ENCODE results near the gene EML6. TPM values are rescaled to one million over a fixed set of nuclear protein-coding genes. Genes with fewer than 3 reads are reported as not detected.

Gene EML6
- total and polyA plus RNA-seq, 2 experiments from 2014 or later = 2.7 to 6.2 TPM

DNA sequence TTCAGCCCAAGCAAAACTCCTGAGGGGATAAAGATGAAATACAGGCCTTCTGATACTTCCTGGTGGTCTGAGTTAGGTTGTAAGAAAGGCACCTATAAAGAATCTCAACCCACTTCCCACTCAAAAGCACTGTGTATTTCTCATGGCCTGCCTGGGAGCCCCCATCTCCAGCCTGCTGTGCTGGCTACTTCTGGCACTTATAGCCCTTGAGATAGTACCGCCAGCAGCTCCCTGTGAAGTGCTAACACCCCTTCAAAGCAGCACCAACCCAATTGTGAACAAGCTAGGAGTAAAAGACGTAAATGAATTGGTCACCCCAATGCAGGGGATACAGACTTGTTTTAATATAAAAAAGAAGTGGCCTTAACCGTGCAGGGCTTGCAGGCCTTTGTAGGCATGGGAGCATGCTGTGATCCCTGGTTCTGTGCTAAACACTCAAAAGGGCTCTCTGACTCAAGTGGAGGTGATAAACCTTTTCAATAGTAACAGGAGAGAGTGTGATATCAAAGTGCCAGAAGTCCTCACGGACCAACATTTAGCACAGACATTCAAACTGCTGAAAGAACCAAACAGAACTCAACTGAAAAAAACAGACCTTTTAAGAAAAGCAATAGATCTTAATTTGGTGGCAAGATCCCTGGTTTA lies 246.0 kb downstream of the EML6 start:
- TF ChIP-seq JUNB (IDR thresholded peaks at IDR 0.05; ENCODE audit: unreplicated experiment) (no peak), EZH2 (IDR thresholded peaks at IDR 0.05; ENCODE audit: low read depth, unreplicated experiment) (no peak), NANOG (IDR thresholded peaks at IDR 0.05; ENCODE audit: borderline replicate concordance) (no peak), ZNF331 (CRISPR knock-in tag; IDR thresholded peaks at IDR 0.05; ENCODE audit: low read depth) (no peak), CREB1 (CRISPR knock-in tag; IDR thresholded peaks at IDR 0.05; ENCODE audit: low read depth) (no peak)
- TF ChIP-seq, protein P1, sequence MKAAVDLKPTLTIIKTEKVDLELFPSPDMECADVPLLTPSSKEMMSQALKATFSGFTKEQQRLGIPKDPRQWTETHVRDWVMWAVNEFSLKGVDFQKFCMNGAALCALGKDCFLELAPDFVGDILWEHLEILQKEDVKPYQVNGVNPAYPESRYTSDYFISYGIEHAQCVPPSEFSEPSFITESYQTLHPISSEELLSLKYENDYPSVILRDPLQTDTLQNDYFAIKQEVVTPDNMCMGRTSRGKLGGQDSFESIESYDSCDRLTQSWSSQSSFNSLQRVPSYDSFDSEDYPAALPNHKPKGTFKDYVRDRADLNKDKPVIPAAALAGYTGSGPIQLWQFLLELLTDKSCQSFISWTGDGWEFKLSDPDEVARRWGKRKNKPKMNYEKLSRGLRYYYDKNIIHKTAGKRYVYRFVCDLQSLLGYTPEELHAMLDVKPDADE (IDR thresholded peaks at IDR 0.05) = no peak
- TF ChIP-seq, protein P2, sequence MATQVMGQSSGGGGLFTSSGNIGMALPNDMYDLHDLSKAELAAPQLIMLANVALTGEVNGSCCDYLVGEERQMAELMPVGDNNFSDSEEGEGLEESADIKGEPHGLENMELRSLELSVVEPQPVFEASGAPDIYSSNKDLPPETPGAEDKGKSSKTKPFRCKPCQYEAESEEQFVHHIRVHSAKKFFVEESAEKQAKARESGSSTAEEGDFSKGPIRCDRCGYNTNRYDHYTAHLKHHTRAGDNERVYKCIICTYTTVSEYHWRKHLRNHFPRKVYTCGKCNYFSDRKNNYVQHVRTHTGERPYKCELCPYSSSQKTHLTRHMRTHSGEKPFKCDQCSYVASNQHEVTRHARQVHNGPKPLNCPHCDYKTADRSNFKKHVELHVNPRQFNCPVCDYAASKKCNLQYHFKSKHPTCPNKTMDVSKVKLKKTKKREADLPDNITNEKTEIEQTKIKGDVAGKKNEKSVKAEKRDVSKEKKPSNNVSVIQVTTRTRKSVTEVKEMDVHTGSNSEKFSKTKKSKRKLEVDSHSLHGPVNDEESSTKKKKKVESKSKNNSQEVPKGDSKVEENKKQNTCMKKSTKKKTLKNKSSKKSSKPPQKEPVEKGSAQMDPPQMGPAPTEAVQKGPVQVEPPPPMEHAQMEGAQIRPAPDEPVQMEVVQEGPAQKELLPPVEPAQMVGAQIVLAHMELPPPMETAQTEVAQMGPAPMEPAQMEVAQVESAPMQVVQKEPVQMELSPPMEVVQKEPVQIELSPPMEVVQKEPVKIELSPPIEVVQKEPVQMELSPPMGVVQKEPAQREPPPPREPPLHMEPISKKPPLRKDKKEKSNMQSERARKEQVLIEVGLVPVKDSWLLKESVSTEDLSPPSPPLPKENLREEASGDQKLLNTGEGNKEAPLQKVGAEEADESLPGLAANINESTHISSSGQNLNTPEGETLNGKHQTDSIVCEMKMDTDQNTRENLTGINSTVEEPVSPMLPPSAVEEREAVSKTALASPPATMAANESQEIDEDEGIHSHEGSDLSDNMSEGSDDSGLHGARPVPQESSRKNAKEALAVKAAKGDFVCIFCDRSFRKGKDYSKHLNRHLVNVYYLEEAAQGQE (IDR thresholded peaks at IDR 0.05; ENCODE audit: unreplicated experiment) = no peak
- ATAC-seq = no peak; the same call in 2 of the 3 replicates
- Histone ChIP-seq H3K36me3 (ENCODE audit: insufficient read depth) (peaks cover 4% of the 10 kb centered on the region; the same call in 1 of the 2 replicates), H3F3A (replicated peaks; ENCODE audit: low read depth) (no peaks in the 10 kb centered on the region), H3K27ac (ENCODE audit: low read depth) (no peak overlapping the region), H3K9me2 (ENCODE audit: insufficient read depth) (0 out of 2 replicates have a peak, but pooled peaks cover 3% of the 10 kb centered on the region), H3K4me2 (no peak overlapping the region), H2AFZ (no peak overlapping the region), H3K4me3 (no peak overlapping the region), H4K20me1 (replicated peaks; ENCODE audit: insufficient read depth) (peaks cover 14% of the 10 kb centered on the region; the same call in 1 of the 2 replicates), H3K27me3 (ENCODE audit: insufficient read depth) (no peaks in the 10 kb centered on the region), H3K79me2 (replicated peaks; ENCODE audit: insufficient read depth) (peaks cover 13% of the 10 kb centered on the region), H3K4me1 (ENCODE audit: insufficient read depth) (peaks cover 16% of the 10 kb centered on the region)
- no peak overlapping the region for H3K4me3 Mint-ChIP-seq
- peaks cover 31% of the 10 kb centered on the region for H3K4me1 Mint-ChIP-seq
- peaks cover 43% of the 10 kb centered on the region for H3K36me3 Mint-ChIP-seq (ENCODE audit: low read depth)
- H3K9me3 Mint-ChIP-seq = no peaks in the 10 kb centered on the region
- DNase-seq (ENCODE audit: low spot score) = no peak
- H3K27me3 Mint-ChIP-seq (ENCODE audit: insufficient read depth, low read depth, poor library complexity) = peaks cover 8% of the 10 kb centered on the region
- H3K27ac Mint-ChIP-seq = no peak overlapping the region

- Histone ChIP-seq H2AFZ (no peak overlapping the region), H3K4me1 (ENCODE audit: insufficient read depth) (peaks cover 11% of the 10 kb centered on the region), H3K4me2 (no peak overlapping the region), H3K27me3 (ENCODE audit: insufficient read depth) (no peaks in the 10 kb centered on the region), H3K4me3 (no peak overlapping the region), H4K20me1 (replicated peaks; ENCODE audit: insufficient read depth) (peaks cover 19% of the 10 kb centered on the region; the same call in 1 of the 2 replicates), H3F3A (replicated peaks; ENCODE audit: low read depth) (no peaks in the 10 kb centered on the region), H3K9me2 (ENCODE audit: insufficient read depth) (no peaks in the 10 kb centered on the region), H3K36me3 (ENCODE audit: insufficient read depth) (peaks cover 4% of the 10 kb centered on the region; the same call in 1 of the 2 replicates), H3K79me2 (replicated peaks; ENCODE audit: insufficient read depth) (peaks cover 18% of the 10 kb centered on the region), H3K27ac (ENCODE audit: low read depth) (no peak overlapping the region)
- Mint-ChIP-seq H3K27ac (no peak overlapping the region), H3K9me3 (no peaks in the 10 kb centered on the region), H3K27me3 (ENCODE audit: insufficient read depth, low read depth, poor library complexity) (peaks cover 8% of the 10 kb centered on the region), H3K4me1 (peaks cover 27% of the 10 kb centered on the region), H3K4me3 (no peak overlapping the region), H3K36me3 (ENCODE audit: low read depth) (peaks cover 43% of the 10 kb centered on the region)
- no peak for ATAC-seq
- DNase-seq (ENCODE audit: low spot score) = no peak
- TF ChIP-seq NANOG (IDR thresholded peaks at IDR 0.05; ENCODE audit: borderline replicate concordance) (no peak), ZNF462 (CRISPR knock-in tag; IDR thresholded peaks at IDR 0.05) (no peak)
These were observed 246.5 kb downstream of the EML6 start for GRCh38 chr2:54969940-54970338.

All from GM23338 (cell line).